NCI-H1694 (cell line): Measurements from ENCODE around the gene IMPDH1.

Experiments
- DNase-seq: peaks from one replicate; lab custom pipeline; 2025; lab: John Stamatoyannopoulos, UW

IMPDH1 gene

DNA sequence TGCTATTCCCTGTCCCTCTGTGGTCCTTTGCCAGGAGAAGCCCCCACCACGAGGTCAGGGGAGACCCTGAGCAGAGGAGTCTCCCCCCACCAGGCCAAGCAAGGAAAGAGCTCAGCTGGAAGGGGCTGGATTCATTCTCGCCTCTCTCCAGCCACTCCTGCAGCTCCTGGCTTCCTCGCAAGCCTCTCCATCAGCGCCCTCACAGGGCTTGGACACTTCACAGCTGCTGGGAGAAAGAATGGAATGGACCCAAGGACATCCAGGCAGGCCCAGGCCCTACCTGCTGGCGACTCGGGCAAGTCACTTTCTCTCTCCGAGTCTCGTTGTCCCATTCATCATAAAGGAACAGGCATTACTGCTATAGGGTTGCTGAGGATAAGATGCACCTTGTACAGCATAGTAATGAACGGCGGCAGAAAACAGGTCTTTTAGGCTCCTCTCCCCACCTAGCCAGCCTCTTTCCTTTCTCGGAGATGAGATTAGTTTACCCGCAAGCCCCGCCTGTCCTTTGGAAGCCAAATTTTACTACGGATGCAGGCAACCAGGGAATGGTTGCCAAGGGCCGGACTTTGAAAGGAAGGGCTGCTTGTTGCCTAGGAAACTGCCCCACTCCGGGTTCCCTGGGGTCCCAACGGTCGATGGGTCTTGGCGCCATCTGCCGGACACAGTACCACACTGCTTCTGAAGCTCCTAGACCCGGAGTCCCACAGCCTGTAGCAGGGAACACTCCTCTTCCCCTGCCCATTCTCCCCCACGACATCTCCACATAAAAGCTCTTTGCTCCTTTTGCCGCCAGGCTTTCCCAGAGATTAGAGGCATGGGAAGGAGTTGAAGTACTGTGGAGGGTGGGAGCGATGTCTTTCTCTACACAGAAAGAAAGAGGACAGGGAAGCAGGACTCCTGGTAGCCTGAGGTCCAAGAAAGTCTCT is 22.3 kb downstream of the IMPDH1 start:
- DNase-seq = peak; percentile 64

DNA sequence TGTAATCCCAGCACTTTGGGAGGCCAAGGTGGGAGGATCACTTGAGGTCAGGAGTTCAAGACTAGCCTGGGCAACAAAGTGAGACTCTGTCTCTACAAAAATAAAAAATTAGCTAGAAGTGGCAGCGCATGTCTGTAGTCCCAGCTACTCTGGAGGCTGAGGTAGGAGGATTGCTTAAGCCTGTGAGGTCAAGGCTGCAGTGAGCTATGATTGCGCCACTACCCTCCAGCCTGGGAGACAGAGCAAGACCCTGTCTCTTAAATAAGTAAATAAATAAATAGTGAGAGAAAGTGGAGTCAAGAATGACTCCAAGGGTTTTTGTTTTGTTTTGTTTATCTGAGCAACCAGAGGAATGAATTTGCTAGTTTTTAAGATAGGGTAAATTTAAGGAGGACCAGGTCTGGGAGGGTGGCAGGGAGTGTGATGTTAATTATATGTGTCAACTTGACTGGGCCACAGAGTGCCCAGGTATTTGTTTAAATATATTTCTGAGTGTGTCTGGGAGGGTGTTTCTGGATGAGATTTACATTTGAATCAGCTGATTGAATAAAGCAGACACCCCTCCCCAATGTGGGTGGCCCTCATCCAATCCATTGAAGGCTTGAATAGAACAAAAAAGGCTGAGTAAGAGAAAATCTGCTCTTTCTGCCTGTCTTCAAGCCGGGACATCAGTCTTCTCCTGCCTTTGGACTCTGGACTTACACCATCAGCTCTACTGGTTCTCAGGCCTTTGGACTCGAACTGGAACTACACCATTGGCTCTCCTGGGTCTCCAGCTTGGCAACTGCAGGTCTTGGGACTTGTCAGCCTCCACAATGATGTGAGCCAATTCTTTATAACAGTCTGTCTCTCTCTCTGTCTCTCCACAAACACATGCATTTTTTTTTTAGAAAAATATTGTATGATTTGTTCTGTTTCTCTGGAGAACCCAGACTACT is 23.5 kb downstream of the IMPDH1 start:
- no peak for DNase-seq

DNA sequence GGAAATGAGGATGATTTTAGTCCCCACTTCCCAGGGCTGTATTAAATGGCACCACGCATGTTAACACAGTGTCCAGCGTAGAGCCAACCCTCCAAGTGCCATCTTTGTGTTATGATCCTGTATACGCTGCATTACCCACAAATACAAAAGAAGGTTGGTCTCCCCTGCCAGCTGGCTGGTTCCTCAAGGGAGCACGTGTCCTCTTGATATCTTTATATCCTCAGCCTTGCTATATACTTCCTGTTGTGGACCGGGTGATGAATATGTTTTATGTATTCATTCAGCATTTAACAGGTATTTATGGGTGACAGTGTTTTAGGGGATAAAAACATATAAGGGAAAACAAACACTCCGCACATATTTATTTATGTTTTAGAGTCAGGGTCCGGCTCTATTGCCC is 25.1 kb downstream of the IMPDH1 start:
- no peak for DNase-seq

DNA sequence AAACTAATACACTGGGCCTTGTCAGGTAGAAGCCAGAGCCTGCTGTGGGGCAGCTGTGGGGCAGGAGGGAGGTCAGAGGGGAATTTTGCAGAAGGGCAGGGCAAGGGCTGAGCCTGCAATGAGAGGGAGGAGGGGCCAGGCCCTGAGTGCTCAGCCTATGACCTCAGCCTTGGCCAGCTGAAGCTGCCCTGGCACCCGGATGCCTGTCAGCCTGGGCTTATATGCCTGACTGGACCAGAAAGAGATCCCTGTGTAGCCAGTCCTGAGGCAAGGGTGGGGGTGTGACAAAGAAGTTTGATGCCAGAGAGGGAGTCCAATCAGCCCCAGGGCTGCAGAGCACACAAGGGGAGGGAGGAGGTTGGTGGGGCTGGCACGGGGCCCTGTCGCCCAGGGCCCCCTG is 26.0 kb downstream of the IMPDH1 start:
- DNase-seq = no peak

DNA sequence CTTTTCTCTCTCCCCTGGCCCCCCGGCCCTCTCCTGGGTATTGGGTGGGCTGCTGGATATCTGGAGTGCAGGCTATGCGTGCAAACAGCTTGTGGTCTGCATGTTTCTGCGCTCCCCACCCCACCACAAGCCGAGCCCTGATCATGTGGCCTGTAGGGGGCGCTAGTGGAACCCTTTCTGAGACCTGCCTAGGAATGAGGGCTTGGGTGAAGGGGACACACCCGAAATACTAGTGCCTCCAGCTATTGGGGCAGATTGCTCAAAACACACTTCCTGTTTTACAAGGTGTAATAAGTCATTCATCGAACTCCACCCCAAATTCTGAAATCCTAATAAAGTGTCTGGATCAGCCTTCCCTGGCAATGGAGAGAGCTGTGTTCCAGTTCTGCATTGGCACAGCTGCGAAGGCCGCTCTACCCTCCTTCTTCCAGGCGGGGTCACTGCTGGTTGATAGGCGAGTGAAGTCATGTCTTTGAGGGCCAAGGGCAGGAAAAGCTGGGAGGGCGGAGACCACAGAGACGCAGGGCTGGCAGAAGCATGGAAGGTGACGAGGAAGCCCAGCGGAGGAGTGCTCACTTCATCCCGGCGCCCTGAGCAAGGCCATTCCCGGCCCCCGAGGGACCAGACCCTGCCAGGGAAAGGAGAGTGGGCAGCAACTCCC is 28.5 kb downstream of the IMPDH1 start:
- peak; percentile 26 for DNase-seq

DNA sequence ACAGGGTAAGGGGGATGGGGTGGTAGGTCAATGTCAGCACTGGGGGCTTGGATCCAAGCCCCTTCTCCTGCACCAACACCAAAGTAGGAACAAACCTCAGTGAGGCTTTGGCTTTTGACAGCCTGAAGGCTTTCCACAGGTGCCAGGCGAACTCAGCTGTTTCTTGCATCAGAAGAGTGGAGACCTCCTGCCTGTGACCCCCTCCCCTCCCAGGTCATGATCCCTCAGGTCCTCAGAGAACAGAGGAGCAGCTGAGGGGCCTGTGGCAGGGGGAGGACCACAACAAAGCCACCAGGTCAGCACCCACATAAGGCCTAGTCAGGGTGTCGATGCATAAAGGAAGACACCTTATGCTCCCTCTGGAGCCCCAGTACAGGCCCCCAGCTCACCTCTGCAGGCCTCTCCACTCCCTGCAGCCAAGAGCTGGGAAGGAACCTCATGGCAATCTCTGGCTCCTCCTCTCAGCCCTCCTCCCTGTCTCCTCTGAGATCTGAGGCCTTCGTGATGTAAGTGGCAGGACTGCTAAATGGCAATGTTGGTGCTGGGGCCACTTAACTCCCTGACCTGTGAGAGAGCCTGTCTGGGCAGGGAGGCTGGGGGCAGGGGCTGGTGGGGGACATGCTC is 29.2 kb downstream of the IMPDH1 start:
- no peak for DNase-seq

DNA sequence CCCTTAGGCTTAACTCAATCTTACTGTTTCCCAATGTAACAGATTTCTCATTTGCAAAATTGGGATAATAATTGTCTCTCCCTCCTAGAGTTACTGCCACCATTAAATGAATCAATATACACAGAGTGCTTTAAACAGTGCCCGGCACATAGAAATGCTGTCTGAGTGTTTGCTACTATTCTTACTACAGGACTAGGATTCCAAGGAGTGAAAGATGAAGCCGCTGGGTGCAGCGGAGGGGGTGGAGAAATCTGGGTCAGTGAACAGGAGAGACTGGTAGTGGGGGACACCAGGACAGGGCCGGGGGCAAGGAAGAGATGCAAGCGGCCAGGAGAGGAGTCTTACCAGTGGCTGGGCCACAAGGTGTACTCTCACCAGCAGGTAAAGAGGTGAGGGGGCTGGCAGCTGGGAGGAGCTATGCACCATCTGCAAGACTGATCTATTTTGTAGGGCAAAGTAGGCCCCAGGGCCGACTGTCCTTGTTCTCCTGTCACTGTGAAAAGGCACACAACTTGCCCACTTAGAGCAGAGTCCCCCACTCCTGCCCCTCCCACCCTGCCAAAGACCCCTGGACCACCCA is 29.8 kb downstream of the IMPDH1 start:
- no peak for DNase-seq

DNA sequence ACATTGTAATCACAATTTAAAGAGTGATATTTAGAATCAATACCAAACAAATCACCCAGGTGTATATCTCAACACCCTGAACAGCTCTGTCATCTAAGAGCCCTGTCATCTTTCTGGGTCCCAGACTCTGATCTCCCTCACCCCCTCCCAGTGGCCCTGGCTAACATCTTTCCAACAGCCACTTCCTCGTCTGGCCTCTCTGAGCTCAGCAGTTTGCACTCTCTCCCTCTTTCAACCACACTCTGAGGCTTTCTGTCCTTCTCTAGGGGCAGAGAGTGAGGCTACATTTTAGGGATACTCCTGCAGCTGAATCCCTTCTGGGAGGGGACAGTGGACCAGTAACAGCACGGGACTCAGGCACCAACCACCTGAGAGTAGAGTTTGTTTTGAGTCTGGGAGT is 31.1 kb downstream of the IMPDH1 start:
- DNase-seq = no peak

DNA sequence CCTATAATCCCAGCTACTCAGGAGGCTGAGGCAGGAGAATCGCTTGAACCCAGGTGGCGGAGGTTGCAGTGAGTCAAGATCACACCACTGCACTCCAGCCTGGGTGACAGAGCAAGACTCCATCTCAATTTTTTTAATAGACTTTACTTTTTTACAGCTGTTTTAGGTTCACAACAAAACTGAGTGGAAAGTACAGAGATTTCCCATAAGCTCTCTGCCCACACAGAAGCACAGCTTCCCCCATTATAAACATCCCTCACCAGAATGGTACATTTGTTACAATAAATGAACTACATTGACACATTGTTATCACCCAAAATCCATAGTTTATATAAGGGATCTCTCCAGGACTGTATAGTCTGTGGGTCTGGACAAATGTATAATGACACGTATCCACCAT is 33.7 kb downstream of the IMPDH1 start:
- no peak for DNase-seq

DNA sequence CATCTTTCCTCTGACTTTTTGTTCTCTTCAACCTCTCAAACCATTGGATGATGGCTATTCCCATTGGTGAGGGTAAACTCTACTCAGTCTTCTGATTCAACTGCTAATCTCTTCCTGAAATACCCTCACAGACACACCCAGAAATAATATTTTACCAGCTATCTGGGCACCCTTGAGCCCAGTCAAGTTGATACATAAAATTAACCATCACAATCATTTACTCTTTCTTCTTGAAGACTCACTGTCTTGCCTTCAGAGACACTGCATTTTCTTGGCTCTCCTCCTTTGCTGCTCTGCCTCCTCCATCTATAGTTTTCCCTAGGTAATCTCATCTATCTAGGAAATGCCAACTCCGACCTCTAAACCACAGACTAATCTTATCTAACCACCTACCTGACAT is 35.7 kb downstream of the IMPDH1 start:
- DNase-seq = no peak

DNA sequence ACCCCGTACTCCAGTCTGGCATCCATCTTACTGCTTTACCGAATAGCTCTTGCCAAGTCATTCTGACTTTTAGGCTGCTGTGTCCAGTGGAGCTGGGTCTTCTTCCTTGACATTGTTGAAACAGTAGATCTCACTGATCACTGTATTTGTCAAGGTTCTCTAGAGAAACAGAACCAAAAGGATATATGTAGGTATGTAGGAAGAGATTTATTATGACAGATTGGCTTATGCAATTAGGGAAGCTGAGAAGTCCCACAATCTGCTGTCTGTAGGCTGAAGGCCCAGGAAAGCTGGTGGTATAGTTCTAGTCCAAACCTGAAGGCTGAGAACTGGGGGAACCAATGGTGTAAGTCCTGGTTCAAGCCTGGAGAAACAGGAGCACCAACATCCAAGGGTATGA is 36.2 kb downstream of the IMPDH1 start:
- DNase-seq = no peak

DNA sequence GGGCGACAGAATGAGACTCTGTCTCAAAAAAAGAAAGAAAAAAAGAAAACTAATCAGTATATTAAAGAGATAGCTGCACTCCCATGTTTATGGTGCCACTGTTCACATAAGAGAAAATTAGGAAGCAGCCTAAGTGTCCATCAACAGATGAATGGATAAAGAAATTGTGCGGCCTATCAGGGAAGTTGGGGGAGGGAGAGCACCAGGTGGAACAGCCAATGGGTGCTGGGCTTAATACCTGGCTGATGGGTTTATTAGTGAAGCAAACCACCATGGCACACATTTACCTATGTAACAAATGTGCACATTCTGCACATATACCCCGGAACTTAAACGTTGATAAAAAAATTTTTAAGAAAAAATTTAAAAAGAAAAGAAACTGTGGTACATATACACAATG is 39.3 kb downstream of the IMPDH1 start:
- DNase-seq = no peak

DNA sequence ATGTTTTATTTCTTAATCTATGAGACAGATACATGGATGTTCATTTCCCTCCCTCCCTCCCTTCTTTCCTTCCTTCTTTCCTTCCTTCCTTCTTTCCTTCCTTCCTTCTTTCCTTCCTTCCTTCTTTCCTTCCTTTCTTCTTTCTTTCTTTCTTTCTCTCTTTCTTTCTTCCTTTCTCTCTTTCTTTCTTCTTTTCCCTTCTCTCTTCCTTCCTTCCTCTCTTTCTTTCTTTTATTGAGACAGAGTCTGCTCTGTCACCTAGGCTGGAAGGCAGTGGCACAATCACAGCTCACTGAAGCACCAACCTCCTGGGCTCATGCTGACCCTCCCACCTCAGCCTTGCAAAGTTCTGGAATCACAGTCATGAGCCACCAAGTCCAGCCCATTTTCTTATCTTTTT is 42.8 kb downstream of the IMPDH1 start:
- DNase-seq = no peak

DNA sequence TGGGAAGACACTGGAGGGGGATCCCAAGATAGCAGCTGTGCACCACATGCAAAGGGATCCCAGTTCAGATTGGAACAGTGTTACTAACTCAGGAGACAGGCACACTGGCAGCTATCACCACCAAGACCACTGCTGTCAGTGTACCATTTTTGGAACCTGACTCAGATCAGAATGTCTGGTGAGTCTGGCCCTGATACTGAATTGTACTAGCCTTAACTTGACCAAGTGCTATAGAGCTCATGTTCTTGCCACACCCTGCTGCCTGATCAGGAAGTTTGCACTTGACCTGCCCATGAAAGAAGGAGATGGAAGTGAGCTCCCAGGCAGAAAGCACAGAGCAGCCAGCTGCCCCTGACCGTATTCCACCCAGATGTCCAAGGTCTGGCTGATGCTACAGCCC is 43.5 kb downstream of the IMPDH1 start:
- no peak for DNase-seq

DNA sequence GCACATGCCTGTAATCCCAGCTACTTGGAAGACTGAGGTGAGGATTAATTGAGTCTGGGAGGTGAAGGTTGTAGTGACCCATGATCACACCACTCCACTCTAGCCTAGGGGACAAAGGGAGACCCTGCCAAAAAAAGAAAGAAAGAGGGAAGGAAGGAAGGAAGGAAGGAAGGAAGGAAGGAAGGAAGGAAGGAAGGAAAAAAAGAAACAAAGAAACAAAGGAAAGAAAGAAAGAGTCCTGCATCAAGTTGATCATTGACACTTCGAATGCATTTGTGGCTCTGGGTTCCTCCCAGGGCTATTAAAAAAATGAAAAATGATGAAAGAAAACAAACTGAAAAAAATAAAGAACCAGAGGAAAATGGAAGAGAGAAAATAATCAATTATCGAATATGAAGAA is 44.4 kb downstream of the IMPDH1 start:
- no peak for DNase-seq

DNA sequence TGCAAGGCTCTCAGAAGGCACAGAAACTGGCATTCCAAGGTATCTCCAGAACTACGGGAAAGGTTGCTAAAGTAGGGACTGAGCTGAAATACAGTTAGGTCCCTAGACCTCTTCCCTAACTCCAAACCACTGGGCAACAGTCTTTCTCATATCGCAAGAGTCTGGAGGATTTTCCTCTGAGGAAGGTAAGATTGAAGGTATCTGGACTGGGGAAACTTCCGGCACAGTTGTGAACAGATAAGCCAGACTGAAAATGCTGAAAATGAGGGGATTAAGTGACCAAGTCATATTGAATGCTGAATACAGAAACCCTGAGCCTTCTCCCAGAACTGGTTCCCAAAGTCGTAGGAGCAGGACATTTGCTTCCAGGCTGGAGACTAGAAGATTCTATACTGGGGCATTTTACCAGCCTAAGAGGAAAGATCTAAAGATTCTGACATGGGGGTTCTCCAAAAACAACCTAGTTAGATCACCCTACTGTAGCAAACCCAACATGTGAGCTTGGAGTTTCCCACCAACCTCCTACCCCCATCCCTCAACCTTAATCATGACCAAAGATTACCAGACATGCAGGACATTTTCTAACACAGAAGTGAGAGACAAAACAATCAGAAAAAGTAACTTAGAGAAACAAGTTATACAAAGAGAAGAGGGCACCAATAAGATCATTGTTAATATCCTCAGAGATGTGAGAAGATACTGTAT is 45.5 kb downstream of the IMPDH1 start:
- DNase-seq = no peak

DNA sequence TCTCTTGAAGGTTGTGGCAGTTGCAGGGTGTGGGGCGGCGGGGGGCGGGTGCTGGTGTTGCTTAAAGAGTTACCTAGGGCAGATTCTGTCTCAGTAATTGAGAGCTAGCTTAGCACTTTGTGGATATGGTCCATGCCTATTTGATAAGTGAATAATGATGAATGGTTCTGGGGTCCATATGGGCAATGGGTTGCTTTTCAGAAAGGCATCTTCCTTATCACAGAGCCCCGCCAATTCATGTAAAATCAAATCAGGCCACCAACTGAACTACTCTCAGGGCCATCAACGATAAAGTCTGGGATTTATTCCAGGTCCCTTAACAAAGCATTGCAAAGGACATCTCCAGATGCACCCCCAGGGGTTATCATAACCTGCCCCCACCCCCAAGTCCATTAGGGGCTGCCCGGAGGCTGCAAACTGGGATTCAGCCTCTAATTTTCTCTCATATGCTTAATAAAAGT is 46.5 kb downstream of the IMPDH1 start:
- DNase-seq = no peak

DNA sequence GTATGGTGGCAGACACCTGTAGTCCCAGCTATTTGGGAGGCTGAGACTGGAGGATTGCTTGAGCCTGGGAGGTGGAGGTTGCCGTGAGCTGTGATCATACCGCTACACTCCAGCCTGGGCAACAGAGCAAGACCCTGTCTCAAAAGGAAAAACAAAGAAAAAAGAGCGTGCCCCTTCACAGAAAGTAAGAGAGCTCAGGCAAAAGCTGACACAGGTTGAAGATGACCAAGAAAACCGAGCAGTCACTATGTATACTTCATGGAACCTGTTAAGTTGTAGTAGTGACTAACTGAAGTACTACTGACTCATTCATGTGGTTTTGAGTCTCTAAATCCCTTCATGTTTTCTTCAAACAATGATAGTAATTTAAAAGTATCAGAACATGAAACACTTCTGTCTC is 47.1 kb downstream of the IMPDH1 start:
- DNase-seq = no peak

DNA sequence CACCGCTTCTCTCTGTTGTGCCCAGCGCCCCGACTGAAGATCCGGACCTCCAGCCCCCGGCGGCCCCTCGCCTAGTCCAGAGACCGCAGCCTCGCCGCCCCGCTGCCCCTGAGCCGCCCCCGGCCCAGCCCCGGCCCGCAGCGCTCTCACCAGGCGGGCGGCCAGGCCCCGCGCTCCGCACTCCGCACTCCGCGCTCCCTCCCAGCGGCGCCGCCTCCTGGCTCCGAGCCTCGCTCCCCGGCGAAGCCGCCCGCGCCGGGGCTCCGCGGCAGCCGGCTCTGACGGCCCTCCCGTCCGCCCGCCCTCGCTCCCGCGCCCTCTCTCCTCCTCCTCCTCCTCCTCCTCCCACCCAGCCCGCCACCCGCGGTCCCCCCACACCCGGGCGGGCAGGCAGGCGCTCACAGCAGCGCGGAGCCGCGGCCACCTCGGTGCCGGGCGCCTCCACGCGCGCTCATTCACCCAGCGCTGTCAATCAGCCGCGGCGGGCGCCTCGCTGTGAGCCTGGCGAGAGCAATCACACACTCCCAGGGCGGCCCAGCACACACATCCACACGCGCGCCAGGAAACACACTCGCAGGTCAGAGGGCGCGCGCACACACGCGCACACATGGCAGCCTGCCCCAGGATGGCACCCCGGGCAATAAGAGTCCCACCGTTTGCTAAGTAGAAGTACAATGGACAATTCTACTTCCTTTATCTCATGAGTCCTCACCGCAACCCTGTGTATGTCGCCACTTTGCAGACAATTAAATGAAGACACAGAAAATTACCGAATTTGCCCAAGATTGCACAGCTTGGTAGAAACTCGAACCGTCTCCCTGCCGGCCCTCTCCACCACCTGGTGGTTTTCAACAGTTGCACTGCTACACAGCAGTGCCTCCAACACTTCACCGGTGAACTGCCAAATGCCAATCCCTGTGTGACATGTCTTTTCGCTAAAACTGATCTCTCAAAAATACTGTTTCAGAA is 48.1 kb downstream of the IMPDH1 start, which contains the start of gene PRRT4:
PRRT4 (minus strand) TSS at position 280 of the 969 bp plus-strand sequence.
- DNase-seq = peak; percentile 40

DNA sequence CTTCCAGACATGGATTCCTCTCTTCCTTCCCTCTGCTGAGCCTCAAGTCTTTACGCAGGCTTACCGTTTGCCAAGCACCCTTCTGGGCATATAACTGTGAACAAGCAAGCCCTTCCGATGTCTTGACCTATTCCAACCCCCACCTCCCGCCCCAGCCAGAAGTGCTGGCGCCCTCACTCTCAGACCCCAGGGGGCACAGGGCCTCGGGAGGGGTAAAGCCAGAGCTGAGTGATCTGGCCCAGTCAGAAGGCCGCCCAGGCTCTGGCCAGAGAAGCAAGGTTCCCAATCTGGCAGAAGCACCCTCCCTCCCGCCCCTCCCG is 49.5 kb downstream of the IMPDH1 start:
- no peak for DNase-seq
